Measurements from ENCODE around the gene GMPPB. TPM values are rescaled to one million over a fixed set of nuclear protein-coding genes. Genes with fewer than 3 reads are reported as not detected.

GMPPB gene
- polyA plus RNA-seq, 10 donors: 8.3 to 15.3 (median 12.0) TPM

DNA sequence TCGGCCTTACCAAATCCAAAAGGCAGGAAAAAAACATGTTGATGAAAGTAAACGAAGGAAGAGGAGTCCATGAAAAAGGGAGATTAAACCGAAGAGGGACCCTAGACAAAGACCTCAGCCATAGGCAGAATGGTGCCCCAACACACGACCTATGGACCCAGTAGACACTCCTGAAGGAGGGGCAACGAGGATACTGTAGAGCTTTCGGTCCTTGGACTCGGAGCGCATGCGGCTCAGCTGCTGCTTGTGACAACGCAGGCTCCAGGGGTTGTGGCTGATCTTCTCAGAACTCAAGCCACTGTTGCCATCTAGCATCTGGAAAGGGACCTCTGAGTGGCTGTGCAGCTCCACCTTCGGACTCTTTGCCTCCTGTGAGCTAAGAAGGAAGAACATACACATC, 8.8 kb upstream of the GMPPB start:
- DNase-seq: no peak

DNA sequence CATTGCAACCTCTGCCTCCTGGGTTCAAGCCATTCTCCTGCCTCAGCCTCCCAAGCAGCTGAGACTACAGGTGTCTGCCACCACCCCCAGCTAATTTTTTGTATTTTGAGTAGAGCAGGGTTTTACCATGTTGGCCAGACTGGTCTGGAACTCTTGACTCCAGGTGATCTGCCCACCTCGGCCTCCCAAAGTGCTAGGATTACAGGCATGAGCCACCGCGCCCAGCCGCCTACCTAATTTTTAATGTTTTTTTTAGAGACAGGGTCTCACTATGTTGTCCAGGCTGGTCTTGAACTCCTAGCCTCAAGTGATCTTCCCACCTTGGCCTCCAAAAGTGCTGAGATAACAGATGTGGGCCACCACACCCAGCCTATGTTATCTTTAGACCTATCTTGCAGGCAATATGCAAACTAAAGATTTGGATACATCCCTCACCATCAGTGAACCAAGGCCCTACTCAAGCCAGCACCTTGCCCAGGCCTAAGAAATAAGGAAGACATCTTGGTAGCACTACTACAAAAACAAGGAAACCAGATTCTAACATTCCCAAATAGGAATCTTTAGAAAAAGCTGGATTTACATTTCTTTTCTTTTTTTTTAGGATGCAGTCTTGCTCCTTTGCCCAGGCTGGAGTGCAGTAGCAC, 6.3 kb upstream of the GMPPB start:
- DNase-seq: no peak

DNA sequence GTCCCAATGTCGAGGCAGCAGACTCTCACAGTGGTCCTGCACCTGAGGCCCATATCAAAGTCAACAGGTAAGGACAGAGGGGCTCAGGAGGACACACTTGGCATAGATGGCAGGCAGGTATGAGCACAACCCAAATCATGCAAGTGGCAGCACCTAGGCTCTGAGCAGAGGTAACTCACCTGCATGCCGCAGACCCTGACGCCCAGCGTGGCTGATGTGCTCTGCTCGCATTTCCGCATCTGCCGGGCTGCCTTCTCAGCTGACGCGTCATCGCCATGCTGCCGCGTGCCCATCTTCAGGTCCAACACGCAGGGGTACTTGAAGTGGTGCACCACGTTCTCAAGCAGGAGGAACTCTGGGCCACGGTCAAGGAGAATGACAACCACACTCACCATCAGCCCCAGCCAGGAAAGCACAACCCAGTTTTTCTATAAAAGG, 4.2 kb upstream of the GMPPB start:
- DNase-seq: no peak

DNA sequence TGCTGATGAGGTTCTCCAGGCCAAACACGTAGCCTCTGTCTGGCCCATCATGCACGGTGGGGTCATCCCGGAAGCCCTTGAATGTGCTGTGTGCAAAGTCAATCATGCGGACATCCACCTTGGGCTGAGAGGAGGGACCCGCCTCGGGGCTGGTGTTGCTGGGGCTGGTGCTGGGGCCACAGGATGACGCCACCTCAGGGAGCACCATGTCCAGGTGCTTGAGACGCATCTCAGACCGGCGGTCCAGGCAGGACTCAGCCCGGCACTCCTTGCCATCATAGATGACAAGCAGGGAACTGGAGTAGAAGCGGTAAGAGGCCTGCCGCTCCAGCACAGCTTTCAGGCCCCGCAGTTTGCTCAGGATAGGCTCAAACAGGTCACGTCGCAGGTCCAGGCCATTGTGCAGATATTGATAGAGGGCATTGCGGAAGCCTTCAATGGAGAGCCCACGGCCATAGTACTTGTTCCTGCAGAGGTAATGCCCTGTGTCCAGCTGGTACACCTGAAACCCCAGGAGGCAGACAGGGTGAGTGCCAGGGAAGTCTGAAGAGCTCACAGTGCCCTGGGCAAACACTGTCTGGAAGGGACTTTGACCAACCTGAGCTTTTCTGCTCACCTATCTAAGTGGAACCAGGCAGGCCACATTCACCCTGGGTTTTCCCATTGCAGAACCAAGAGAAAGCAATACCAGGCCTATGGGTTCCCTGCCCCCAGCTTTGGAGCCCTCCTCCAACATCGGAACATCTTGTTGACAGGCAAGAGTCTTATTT, 3.6 kb upstream of the GMPPB start:
- no peak for DNase-seq

DNA sequence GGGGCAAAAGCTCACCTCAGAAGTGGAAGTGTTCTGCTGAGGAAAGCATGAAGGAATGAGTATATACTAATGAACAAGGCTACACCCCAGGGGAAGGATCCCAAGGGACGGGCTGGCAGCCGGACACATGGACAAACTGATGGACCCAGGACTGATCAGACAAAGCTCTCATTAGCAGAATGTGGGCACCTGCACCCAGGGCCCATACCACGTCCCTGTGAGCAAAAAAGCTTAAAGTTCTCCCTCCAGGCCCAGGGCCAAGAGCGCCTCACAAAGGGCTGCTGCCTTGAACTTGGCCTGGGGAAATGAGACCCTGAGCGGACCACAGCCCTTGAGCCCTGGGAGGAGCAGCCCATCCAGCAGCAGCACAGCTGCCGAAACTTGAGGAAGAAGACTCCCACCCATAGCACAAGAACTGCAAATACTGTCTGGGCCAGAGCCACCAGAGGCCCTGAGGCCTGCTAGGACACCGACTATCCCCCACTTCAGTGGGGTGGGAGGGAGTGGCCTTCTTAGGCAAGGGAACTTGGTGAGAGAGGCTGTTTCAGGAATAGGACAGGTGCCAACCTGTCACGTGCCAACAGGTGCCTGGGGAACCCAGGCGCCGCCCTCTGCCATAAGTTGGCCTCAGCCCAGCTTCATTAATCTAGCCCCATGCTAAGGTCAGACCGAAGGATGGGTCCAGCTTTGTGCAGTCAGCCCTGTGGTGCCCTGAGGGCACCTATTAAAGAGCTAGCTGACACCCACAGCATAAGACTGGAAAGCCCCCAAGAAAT, 2.3 kb upstream of the GMPPB start:
- no peak for DNase-seq

DNA sequence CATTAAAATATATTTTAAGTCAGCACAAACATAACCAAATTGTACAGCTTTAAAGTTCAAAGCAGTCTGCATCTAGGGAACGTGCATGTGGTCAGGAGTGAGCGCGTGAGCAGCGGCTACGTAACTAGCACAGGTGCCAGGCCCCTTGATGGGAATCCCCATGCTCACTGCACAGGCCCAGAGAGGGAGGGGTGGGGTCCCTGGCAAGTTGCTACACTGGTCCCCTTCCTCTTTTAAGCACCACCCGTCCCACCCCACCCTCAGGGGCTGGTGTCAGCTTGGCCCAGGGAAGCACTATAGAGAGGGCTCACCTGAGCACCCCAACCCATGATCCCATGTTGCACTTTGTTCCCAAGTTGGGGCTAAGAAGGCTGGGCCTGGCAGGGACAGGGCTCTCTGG, 835 bp upstream of the GMPPB start:
- DNase-seq: peak in 1 of 3 donors; percentile 54

DNA sequence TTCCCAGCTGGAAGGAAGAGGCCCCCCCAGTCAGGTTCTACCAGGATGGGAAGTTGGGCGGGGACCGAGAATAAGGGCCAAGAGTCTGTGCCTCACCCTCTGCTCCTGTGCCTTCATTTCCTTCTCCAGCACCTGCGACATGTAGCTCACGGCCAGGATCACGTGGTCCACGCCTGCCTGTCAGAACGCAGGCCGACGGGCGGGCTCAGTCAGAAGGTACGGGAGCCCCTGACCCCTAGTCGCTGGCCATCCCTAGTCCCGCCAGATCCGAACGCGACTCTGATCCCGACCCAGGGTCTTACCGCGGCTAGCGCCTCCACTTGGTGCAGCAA, 489 bp downstream of the GMPPB start:
- peak in 1 of 3 donors; percentile 66 for DNase-seq

DNA sequence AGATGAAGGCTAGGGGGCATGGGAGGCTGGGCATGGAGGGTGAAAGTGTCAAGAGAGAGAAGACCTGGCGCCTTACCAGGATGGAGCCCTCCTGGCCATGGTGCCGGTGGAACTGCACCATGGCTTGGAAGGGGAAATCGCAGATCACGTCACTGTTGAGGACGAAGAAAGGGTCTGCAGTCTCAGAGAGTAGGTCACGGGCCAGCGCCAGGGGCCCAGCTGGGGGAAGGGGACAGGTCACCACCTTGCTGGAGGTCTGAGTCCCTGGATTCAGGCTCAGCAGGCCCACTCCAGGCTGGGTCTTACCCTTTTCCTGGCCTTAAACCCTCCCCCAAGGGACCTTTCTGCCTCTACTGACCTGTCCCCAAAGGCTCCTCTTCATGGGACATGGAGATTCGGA, 855 bp downstream of the GMPPB start:
- no peak for DNase-seq

DNA sequence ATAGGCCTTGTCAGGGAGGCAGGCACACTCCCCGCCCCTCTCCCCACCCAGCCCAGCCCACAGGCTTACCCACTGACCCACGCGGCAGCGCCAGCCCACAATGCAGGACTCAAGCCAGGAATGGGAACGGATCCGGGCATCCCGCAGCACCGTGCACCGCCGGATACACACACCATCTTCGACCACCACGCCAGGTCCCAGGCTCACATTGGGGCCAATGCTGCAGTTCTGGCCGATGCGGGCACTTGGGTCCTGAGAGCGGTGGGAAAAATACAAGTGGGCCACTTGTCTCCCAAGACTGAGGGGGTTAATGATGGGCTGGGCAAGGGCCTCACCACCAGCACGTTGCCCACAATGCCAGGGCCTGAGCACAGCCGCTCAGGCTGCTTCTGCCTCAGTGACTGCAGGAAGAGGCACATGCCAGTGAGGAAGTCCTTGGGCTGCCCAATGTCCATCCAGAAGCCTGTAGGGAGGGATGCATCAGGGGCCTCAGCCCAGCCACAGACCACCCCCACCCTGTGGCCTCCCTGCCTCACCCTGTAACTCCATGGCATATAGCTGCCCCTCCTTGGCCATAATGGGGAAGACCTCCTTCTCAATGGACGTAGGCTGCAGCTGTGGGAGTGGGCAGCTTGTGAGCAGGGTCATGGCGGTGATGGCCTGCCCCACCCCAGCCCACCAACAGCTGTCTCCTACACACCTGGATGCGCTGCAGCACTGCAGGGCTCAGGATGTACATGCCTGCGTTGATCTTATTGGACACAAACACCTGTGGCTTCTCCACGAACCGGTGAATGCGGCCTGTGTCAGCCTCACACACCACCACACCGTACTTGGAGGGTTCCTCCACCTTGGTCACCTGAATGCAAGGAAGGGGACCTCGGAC, 1.6 kb downstream of the GMPPB start:
- no peak for DNase-seq

DNA sequence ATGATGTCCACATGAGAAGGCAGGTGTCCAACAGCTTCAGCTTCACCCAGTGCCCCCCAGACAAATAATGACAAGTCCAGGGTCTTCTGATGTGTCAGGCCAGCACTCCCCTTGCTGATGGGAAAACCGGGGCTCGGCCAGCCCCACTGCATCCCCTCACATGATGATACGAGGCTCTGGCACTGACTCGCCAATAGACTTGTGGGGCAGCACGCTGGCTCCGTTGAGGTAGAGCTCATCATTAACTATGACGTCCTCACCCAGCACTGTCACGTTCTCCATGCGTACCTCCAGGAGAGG, 2.2 kb downstream of the GMPPB start:
- no peak for DNase-seq

DNA sequence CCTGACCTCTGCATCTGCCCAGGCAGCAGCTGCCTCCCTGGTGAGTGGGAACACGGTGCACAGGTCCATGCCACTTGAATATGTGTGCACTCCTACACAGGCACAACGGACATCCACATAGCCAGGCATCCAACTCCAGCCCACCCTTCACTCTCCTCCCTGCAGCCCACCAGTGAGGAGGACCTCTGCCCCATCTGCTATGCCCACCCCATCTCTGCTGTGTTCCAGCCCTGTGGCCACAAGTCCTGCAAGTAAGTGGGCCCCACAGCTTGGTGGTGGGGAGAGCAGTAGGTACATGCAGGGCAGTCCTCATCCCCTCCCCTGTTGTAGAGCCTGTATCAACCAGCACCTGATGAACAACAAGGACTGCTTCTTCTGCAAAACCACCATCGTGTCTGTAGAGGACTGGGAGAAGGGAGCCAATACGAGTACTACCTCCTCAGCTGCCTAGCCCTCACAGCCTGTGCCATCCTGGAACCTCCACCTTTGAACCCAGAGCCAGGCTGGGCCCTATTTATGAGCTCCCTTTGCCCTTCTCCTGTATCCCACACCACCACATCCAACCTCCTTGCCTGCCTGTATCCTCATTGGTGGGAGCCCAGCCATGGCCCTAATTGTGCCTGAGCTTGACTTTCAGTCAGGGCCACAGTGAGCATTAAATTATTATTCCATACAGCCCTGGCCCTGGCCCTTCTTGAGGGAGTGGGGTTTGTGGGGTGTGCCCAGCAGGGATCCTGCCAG, 2.7 kb downstream of the GMPPB start:
- no peak for DNase-seq

DNA sequence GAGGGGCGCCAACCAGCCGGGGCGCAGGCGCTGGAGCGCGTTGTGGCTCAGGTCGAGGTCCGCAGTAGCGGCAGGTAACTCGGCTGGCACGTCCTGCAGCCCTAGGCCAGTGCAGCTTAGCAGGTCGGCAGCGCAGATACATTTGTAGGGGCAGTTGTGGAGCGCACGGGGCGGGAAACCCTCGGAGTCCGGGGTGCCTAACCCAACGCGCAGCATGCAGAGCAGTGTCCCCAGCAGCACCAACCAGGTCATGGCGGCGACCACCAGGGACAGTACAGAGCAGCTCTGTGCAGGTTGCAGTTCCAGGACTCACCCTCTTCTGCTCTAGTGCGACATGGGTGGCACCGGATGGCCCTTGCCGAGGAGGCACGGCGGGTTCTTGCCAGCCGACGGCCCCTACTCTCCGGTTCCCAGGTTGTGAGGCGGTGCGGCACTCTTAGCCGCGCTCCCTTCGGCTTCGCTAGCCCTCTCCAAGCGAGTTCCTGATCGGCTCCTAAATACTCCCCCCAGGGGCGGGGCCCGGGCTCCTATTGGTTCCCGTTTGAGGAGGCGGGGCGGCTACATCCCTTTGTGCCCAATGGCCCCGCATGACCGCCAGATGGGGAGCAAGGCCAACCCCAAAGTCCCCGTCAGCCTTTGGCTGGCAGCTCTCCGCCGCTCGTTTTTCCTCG, 4.4 kb downstream of the GMPPB start, which contains the start of gene AMIGO3:
Gene AMIGO3, minus strand, starts transcription at position 471 of the 671 bp plus-strand sequence. Its CDS starts 219 bp downstream, at position 252.
- DNase-seq: peak; percentile 89 to 97 (median 92)

DNA sequence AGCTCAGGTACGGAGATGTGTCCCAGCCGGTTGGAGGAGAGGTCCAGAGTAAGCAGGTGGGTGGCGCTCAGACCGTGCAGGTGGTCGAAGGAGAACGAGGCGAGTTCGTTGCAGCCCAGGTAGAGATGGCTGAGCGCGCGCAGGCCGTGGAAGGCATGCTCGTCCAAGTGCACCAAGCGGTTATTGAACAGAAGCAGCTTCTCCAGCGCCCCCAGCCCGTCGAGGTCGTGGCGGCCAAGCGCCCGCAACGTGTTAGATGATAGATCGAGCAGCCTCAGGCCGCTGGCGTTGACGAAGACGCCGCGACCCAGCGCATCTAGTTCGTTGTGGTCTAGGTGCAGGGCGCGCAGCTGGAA, 4.9 kb downstream of the GMPPB start:
- no peak for DNase-seq

DNA sequence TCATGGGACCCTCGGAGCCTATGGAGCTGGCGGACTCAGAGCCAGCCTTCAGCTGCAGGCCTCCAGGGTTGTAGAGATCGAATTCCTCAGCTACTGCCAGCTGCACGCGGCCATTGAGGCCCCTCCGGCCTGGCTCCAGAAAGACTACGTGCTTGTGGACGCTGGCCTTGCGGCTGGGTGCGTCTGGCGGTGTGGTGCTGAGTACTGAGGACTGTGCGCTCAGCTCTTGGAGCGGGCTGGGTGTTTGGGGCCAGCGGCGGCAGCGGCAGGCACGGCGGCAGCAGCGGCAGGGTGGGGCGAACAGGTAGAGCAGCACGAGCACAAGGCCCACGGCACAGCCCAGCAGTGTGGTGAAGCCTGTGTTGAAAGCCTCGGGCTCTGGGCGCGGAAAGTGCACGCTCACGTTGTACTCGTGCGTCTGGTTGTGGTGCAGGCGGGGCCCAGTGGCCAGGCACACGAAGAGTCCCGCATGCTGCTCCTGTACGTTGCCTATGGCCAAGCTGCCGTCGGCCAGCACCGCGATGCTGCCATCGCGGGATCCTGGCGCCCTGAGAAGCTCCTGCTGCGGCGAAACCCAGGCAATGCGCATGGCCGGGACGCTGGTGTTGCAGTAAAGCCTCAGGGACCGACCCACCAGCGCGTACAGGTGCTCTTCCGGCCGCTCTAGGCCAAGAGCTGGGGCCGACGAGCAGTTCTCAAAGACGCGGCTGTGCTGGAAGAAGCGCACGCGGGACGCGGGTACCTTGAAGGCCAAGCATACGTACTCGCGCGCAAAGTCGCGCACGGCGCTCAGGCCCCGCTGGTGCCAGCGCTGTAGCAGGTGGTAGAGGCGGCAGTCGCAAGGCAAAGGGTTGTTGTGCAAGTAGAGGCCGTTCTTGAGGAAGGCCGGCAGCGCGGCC, 5.5 kb downstream of the GMPPB start:
- peak in 1 of 3 donors; percentile 59 for DNase-seq

DNA sequence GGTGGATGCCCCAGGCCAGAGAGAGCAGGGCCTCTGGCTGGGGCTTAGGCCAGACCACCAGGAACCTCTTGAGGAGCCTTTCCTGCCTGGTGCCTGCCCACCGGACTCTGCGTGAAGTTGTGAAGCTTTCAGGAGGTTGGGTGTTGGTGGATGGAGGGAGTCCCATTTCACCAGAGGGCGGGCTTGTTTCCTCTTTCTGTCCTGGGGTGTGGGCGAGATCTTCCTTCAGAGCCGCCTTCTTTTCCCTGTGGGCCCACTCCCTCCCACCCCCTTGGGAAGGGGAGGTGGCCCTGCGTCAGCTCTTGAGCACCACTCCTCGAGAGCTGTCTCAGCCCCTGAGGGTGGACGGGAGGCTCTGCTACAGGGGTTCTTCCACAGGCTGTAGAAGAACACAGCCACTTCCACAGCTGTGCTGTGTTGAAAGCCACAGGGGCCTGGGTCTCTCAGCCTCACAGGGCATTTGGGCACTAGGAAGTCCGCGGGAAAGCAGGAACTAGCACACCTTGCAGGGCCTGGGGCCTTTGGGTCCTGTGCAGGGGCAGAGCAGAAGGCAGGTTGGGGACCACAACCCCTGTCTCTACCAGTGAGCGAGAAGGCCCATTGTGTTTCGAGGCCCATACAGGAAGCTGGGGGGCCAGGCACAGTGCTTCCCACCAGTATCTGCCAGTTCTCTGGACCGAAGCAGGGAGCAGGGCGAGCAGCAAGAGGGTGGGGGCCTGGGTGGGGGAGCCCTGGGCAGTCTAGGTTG, 6.4 kb downstream of the GMPPB start:
- no peak for DNase-seq

DNA sequence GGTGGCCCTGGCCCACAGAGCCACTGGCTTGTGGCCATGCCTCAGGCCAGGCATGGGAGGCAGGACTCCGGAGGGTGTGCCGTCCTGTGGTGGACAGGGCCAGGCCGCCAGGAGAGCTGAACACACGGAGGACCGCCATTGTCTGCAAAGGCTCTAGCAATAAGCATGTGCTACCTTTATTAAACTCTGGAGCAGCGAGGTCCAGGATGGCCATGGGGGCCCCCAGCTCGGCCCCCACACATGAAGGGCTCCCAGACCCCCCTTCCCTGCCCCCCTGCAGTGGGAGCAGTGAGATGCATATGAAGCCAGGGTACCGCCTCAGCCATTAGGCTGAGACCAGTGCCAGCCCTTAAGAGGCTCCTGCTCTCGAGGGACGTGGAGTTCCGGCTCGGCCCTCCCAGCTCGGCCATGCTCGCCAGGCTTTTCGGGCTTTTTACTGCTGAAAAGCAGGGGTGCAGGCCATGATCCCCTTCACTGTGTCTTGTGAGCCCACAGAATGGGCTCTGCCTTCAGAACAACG, 7.0 kb downstream of the GMPPB start:
- no peak for DNase-seq

DNA sequence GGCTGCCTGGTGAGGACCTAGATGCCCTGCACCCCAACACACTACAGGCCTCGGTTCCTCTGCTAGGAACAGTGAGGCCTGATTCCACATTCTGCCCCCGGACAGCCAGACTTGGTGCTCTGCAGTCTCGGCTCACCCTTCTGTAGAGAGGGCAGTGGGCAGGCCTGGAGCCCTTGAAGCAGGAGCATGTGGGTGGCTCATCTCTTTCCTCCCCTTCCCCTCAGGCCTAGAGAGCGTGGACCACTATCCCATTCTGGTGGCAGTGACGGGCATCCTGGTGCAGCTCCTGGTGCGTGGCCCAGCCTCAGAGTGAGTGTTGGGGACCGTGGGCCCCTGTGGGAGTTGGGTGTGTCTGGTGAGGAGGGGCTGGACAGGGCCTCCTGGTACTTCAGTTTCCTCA, 7.6 kb downstream of the GMPPB start:
- no peak for DNase-seq

DNA sequence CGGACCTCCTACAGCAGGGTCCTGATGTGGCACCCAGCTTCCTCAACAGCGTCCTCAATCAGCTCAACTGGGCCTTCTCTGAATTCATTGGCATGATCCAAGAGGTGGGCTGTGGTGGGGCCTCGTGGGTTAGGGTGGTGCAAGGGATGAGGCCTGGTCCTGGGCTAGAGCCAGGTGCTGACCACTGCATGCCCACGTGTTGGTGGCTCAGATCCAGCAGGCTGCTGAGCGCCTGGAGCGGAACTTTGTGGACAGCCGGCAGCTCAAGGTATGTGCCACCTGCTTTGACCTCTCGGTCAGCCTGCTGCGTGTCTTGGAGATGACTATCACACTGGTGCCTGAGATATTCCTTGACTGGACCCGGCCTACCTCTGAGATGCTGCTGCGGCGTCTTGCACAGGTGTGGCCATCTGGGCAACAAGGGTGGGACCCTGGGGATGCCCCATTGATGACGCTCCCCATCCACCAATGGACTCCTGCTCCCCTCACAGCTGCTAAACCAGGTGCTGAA, 8.1 kb downstream of the GMPPB start:
- no peak for DNase-seq
